Vagina (tissue), 2 donors: ENCODE data around the gene PLEKHA6. TPM values are rescaled to one million over a fixed set of nuclear protein-coding genes. Genes with fewer than 3 reads are reported as not detected.

Experiments used
- DNase-seq, 2 donors: peaks; one replicate each; pipeline ENCODE4 v3.0.0-alpha.2; 2017; ENCODE audit errors: extremely low spot score in 2 of 2
- H3K27ac ChIP-seq: fragments of 200-600 bp; sonication (generic); one replicate; pipeline ENCODE4 v1.5.1; 2019
- H3K27me3 ChIP-seq: fragments of 200-600 bp; sonication (generic); one replicate; pipeline ENCODE4 v1.5.1; 2019
- H3K36me3 ChIP-seq, 2 donors: fragments of 200-600 bp; sonication (generic); one replicate each; pipeline ENCODE4 v1.5.1; 2017 to 2019
- H3K4me1 ChIP-seq: fragments of 200-600 bp; sonication (generic); one replicate; pipeline ENCODE4 v1.5.1; 2019
- H3K4me3 ChIP-seq, 2 donors: fragments of 200-600 bp; sonication (generic); 1 replicate in 1 of 2; 2 replicates in 1 of 2; pipeline ENCODE4 v1.5.1; 2016 to 2019
- H3K9me3 ChIP-seq: fragments of 200-600 bp; sonication (generic); one replicate; pipeline ENCODE4 v1.5.1; 2019
- POLR2A ChIP-seq, 2 donors: fragments of 450-650 bp; IDR thresholded peaks; one replicate each; pipeline ENCODE4 v1.6.1; 2017; ENCODE audit warnings: antibody characterized with exemption in 2 of 2, mild to moderate bottlenecking in 2 of 2, moderate library complexity in 2 of 2
- POLR2AphosphoS5 ChIP-seq, 2 donors: sonication (generic); formaldehyde crosslinking; IDR thresholded peaks; one replicate each; pipeline ENCODE4 v1.9.0; 2017; ENCODE audit warnings: antibody characterized with exemption in 2 of 2, mild to moderate bottlenecking in 2 of 2, low read depth in 1 of 2; ENCODE audit not compliant: insufficient read depth in 1 of 2
- intact Hi-C: fragments of 100-400 bp; cut with DNase I; formaldehyde crosslinking; loops from one replicate; pipeline ENCODE4 v1.15.1; 2023
- total RNA-seq: library from RNA; depleted of rRNA; stranded (reverse); fragments of >200 nt; gene quantifications from one replicate; pipeline ENCODE4 v1.2.3, GENCODE V29; 2016
- TF ChIP-seq, protein P1 (sequence below), 3 experiments: fragments of 450-650 bp in 2 of 3; fragments of 200-600 bp in 1 of 3; sonication (generic) in 1 of 3; IDR thresholded peaks; one replicate each; pipeline ENCODE4 v1.5.1; 2017 to 2019; ENCODE audit warnings: antibody characterized with exemption in 3 of 3, mild to moderate bottlenecking in 2 of 3, moderate library complexity in 2 of 3

PLEKHA6 gene
- total RNA-seq, 1 donor from 2014 or later, result 15.0 TPM

DNA sequence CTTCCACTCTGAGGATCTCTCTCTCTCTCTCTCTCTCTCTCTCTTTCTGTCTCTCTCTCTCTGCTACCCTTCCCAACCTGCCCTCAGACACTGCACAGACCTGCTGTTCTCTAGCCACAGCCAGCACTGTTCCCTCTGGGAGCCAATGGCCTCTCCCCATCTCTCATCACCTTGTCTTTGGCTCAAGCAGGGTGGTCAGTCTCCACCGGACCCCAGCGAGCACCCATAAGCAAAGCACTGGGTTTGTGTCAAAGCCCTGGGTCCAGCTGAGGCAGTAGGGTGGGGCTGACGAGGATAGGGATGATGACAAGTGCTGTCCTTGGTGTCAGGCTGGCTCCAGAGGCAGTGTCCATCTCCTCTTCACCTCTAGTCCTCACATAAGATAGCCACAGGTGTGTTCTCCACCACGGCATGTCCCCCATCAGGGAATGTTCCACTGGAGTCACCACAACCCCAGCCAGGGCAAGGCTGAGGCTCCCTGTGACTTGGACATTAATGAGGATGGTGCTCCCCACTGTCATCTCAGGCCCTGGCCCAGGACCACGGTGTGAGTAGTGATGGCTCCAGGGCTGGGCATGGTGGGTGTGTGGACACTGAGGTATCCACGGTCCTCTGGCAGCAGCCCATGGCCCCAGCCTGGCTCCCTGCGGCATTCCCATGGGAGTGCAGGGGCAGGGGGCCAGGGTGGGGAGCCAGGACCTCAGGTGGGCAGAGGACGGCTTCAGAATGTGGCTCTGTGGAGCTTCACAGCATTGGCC lies 137.5 kb downstream of the PLEKHA6 start:
- TF ChIP-seq, protein P1, sequence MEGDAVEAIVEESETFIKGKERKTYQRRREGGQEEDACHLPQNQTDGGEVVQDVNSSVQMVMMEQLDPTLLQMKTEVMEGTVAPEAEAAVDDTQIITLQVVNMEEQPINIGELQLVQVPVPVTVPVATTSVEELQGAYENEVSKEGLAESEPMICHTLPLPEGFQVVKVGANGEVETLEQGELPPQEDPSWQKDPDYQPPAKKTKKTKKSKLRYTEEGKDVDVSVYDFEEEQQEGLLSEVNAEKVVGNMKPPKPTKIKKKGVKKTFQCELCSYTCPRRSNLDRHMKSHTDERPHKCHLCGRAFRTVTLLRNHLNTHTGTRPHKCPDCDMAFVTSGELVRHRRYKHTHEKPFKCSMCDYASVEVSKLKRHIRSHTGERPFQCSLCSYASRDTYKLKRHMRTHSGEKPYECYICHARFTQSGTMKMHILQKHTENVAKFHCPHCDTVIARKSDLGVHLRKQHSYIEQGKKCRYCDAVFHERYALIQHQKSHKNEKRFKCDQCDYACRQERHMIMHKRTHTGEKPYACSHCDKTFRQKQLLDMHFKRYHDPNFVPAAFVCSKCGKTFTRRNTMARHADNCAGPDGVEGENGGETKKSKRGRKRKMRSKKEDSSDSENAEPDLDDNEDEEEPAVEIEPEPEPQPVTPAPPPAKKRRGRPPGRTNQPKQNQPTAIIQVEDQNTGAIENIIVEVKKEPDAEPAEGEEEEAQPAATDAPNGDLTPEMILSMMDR (IDR thresholded peaks at IDR 0.05), result no peak
- TF ChIP-seq POLR2A (IDR thresholded peaks at IDR 0.05) (no peak), POLR2AphosphoS5 (IDR thresholded peaks at IDR 0.05; ENCODE audit: insufficient read depth in 1 of 2, low read depth in 1 of 2) (no peak)
- intact Hi-C loops, result no loop called here
- H3K36me3 ChIP-seq, result no peaks in the 10 kb centered on the region

DNA sequence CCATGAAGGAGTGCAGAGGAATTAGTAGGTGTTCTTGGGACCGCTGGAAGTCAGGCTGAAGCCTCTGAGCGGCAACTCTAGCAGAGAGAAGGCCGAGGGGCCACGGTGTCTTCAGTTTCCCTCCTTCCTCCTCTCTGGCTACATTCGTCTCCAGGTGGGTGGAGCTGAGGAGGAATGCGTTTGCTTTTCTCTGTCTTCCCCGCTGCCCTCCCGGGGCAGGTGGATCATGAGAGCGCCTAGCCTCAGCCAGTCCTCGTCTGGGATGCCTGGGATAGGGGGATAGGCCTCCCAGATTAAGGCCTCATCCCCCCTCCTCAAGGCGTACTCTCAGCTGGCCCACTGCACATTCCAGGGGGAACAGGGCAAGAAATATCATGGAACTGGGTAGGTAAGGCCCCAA lies 138.5 kb downstream of the PLEKHA6 start:
- DNase-seq, result no peak
- H3K36me3 ChIP-seq, result no peaks in the 10 kb centered on the region
- TF ChIP-seq POLR2AphosphoS5 (IDR thresholded peaks at IDR 0.05; ENCODE audit: insufficient read depth in 1 of 2, low read depth in 1 of 2) (no peak), POLR2A (IDR thresholded peaks at IDR 0.05) (no peak)
- TF ChIP-seq, protein P1 (IDR thresholded peaks at IDR 0.05), result no peak

More for the DNA sequence above, 137.5 kb downstream of the PLEKHA6 start:
- Histone ChIP-seq H3K4me1 (no peaks in the 10 kb centered on the region), H3K27me3 (no peaks in the 10 kb centered on the region), H3K27ac (no peak overlapping the region), H3K9me3 (no peaks in the 10 kb centered on the region), H3K4me3 (no peak overlapping the region)
- DNase-seq, result peak in 1 of 2 donors; percentile 71

DNA sequence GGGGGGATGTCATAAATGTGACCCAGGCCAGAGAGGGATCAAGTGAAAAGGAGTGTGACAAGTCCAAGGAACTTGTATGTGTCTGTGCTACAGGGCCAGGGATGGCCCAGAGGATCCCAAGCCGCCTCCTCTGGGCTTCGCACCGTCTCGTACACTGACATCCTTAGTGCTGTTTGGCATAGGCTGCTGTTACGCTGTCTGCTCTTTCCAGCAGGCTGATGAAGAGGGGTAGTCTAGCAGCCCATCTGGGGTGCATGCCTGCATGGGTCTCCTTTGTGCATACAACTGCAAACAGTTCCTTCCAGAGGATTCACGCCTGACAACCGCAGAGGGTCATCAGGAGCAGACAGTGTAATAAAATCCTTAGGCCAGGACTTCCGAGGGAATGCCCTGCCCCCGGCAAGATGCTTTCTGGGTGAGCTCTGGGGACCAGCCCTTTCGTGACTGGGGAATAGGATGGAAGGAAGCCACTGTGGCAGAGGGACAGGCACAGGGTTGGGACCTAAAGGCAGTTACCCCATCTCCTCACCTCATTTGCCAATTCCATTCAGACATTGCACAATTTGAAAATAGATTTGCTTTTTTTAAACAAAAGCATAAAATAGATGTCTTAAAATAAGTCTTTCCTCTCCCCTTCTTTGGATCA lies 139.6 kb downstream of the PLEKHA6 start:
- intact Hi-C loops, result loop anchor here (5.0 kb wide), 1 partner anchor 142 kb away; no protein-coding TSS in a partner anchor
- H3K27ac ChIP-seq, result no peak overlapping the region
- no peak overlapping the region for H3K4me3 ChIP-seq
- TF ChIP-seq POLR2AphosphoS5 (IDR thresholded peaks at IDR 0.05; ENCODE audit: insufficient read depth in 1 of 2, low read depth in 1 of 2) (no peak), POLR2A (IDR thresholded peaks at IDR 0.05) (no peak)
- TF ChIP-seq, protein P1 (IDR thresholded peaks at IDR 0.05), result no peak
- no peaks in the 10 kb centered on the region for H3K4me1 ChIP-seq
- DNase-seq, result no peak
- no peaks in the 10 kb centered on the region for H3K9me3 ChIP-seq
- no peaks in the 10 kb centered on the region for H3K27me3 ChIP-seq
- no peaks in the 10 kb centered on the region for H3K36me3 ChIP-seq

More for the DNA sequence above, 138.5 kb downstream of the PLEKHA6 start:
- Histone ChIP-seq H3K27me3 (no peaks in the 10 kb centered on the region), H3K27ac (no peak overlapping the region), H3K9me3 (no peaks in the 10 kb centered on the region), H3K4me3 (no peak overlapping the region), H3K4me1 (no peaks in the 10 kb centered on the region)
- intact Hi-C loops, result no loop called here

DNA sequence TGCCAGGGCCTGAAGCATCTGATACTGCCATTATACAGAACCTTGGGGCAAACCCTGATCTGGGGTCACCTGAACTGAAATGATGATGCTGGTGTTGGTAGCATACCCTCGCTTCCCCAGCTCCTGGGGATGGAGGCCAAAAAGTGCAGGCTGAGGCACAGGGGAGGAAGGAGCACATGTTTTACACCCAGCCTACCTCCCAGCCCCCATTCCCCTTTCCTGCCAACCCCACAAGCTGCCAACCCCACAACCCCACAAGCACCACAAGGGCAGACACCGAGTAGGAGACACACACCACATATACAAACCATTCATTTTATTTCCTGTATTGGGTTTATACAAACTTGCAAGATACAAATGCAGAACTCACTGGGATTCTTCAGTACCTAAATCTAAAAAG lies 141.2 kb downstream of the PLEKHA6 start:
- intact Hi-C loops, result loop anchor here (5.0 kb wide), 1 partner anchor 144 kb away; no protein-coding TSS in a partner anchor
- Histone ChIP-seq H3K9me3 (no peaks in the 10 kb centered on the region), H3K4me3 (no peak overlapping the region), H3K36me3 (no peaks in the 10 kb centered on the region), H3K4me1 (peaks cover 7% of the 10 kb centered on the region), H3K27me3 (no peaks in the 10 kb centered on the region), H3K27ac (no peak overlapping the region)
- no peak for TF ChIP-seq POLR2AphosphoS5 (IDR thresholded peaks at IDR 0.05; ENCODE audit: insufficient read depth in 1 of 2, low read depth in 1 of 2)
- TF ChIP-seq, protein P1 (IDR thresholded peaks at IDR 0.05), result no peak
- TF ChIP-seq POLR2A (IDR thresholded peaks at IDR 0.05), result no peak
- DNase-seq, result no peak

DNA sequence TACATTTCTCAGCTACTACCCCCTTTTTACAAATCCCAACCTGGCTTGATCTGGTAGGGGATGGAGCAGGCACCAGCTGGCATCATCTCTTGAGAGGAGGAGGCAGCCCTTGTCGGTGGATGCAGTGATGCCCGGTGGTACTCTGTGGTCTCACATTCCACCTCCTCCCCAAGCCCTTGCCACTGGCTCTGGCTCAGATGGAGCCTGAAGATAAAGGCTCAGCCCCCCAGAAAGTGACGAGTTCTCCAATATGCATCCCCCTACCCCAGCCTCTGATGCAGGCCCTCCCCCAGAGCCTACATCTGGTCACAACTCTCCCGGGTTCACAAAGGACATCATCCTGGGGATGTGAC lies 142.1 kb downstream of the PLEKHA6 start:
- Histone ChIP-seq H3K4me3 (no peak overlapping the region), H3K36me3 (no peaks in the 10 kb centered on the region), H3K27me3 (no peaks in the 10 kb centered on the region), H3K27ac (no peak overlapping the region), H3K4me1 (peaks cover 8% of the 10 kb centered on the region), H3K9me3 (no peaks in the 10 kb centered on the region)
- no peak for TF ChIP-seq POLR2A (IDR thresholded peaks at IDR 0.05)
- no peak for TF ChIP-seq POLR2AphosphoS5 (IDR thresholded peaks at IDR 0.05; ENCODE audit: insufficient read depth in 1 of 2, low read depth in 1 of 2)
- TF ChIP-seq, protein P1 (IDR thresholded peaks at IDR 0.05), result no peak
- intact Hi-C loops, result loop anchor here (5.0 kb wide), 1 partner anchor 145 kb away; no protein-coding TSS in a partner anchor
- DNase-seq, result no peak
